Gastroesophageal sphincter (tissue), 4 donors: ENCODE measurements around the gene ADO. TPM values are rescaled to one million over a fixed set of nuclear protein-coding genes. Genes with fewer than 3 reads are reported as not detected.

Experiments
- ATAC-seq: fragments of 150-250 bp; one replicate; pipeline ENCODE4 v1.9.1; 2016; ENCODE audit warnings: mild to moderate bottlenecking, moderate library complexity
- H3K27ac ChIP-seq, 4 donors: fragments of 200-600 bp; sonication (generic) in 3 of 4; 1 replicate in 3 of 4; 2 replicates in 1 of 4; pipeline ENCODE4 v1.5.1; 2016 to 2019
- H3K27me3 ChIP-seq: fragments of 200-600 bp; sonication (generic); one replicate; pipeline ENCODE4 v1.5.1; 2019
- H3K36me3 ChIP-seq, 2 donors: fragments of 200-600 bp; sonication (generic); one replicate each; pipeline ENCODE4 v1.5.1; 2019; ENCODE audit warnings: control low read depth in 1 of 2
- H3K4me1 ChIP-seq, 3 donors: fragments of 200-600 bp; sonication (generic); 1 replicate in 2 of 3; 2 replicates in 1 of 3; pipeline ENCODE4 v1.5.1; 2016 to 2019; ENCODE audit warnings: control low read depth in 2 of 3
- H3K4me3 ChIP-seq, 2 donors: fragments of 200-600 bp; sonication (generic); one replicate each; pipeline ENCODE4 v1.5.1; 2019; ENCODE audit warnings: mild to moderate bottlenecking in 1 of 2, moderate library complexity in 1 of 2
- H3K9me3 ChIP-seq, 3 donors: fragments of 200-600 bp; sonication (generic); one replicate each; pipeline ENCODE4 v1.5.1; 2017 to 2019; ENCODE audit warnings: control low read depth in 2 of 3
- EP300 ChIP-seq: sonication (generic); formaldehyde crosslinking; IDR thresholded peaks from one replicate; pipeline ENCODE4 v1.6.1; 2017; ENCODE audit warnings: antibody characterized with exemption, mild to moderate bottlenecking
- POLR2A ChIP-seq, 2 donors: fragments of 450-650 bp; IDR thresholded peaks; one replicate each; pipeline ENCODE4 v1.6.1; 2017; ENCODE audit warnings: antibody characterized with exemption in 2 of 2, mild to moderate bottlenecking in 2 of 2, moderate library complexity in 1 of 2
- POLR2AphosphoS5 ChIP-seq: sonication (generic); formaldehyde crosslinking; IDR thresholded peaks from one replicate; pipeline ENCODE4 v1.6.1; 2017; ENCODE audit warnings: antibody characterized with exemption
- WGBS, 2 donors: methylation state at CpG; one replicate each; pipeline ENCODE4 v1.1.5; 2018; ENCODE audit warnings: low coverage in 1 of 2; 5-methylcytosine and 5-hydroxymethylcytosine counted together
- total RNA-seq, 4 donors: library from RNA; depleted of rRNA; stranded (reverse); fragments of >200 nt; gene quantifications; one replicate each; pipeline ENCODE4 v1.1.0, GENCODE V29; 2016
- TF ChIP-seq, protein P1 (sequence below), 4 experiments: fragments of 200-600 bp in 2 of 4; fragments of 450-650 bp in 2 of 4; sonication (generic) in 1 of 4; IDR thresholded peaks; one replicate each; pipeline ENCODE4 v1.5.1; 2017 to 2019; ENCODE audit warnings: antibody characterized with exemption in 4 of 4, mild to moderate bottlenecking in 2 of 4, moderate library complexity in 2 of 4

The ADO gene
- total RNA-seq, 4 donors from 2014 or later: 20.2 to 28.9 (median 22.5) TPM

DNA sequence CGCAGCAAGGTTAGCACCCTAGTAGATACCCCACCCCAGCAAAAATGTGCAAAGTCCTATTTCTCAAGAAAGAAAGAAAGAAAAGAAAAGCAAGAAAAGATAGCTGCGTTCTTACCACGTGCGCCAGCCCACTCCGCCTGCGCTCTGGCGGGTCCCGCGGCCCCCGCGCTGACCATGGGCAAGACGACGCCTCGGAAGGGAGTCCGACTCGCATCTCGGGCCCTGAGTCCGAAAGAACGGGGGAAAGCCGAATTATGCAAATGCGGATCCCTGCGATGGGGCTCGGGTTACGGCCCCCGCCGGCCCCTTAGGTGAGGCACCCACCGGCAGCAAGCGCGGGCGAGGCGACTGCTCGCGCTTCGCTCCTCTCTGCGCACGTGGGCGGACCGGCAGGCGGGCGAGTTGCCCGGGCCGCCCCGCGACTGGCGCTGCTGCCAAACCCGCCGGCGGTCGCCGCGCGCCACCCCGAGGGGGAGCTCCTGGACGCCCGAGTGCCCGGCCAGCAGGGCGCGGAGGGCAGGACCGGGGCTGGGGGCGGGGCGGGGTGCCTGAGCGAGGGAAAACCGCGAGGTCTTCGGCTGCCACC is 14.0 kb downstream of the ADO start:
- H3K4me3 ChIP-seq: peak overlapping the region in 1 of 2 donors; percentile 87
- peaks cover 0 to 45% (median 35%) of the 10 kb centered on the region in 3 donors for H3K4me1 ChIP-seq
- H3K36me3 ChIP-seq: no peaks in the 10 kb centered on the region
- WGBS, 2 donors: 2 to 3% methylated on average over 9 to 20 of the region's 65 CpGs
- peak overlapping the region in 1 of 4 donors; percentile 91 for H3K27ac ChIP-seq
- no peak for ATAC-seq
- peaks cover 74% of the 10 kb centered on the region for H3K27me3 ChIP-seq
- H3K9me3 ChIP-seq: no peaks in the 10 kb centered on the region
- TF ChIP-seq, protein P1, sequence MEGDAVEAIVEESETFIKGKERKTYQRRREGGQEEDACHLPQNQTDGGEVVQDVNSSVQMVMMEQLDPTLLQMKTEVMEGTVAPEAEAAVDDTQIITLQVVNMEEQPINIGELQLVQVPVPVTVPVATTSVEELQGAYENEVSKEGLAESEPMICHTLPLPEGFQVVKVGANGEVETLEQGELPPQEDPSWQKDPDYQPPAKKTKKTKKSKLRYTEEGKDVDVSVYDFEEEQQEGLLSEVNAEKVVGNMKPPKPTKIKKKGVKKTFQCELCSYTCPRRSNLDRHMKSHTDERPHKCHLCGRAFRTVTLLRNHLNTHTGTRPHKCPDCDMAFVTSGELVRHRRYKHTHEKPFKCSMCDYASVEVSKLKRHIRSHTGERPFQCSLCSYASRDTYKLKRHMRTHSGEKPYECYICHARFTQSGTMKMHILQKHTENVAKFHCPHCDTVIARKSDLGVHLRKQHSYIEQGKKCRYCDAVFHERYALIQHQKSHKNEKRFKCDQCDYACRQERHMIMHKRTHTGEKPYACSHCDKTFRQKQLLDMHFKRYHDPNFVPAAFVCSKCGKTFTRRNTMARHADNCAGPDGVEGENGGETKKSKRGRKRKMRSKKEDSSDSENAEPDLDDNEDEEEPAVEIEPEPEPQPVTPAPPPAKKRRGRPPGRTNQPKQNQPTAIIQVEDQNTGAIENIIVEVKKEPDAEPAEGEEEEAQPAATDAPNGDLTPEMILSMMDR (IDR thresholded peaks at IDR 0.05): no peak
- TF ChIP-seq EP300 (no peak), POLR2AphosphoS5 (no peak), POLR2A (IDR thresholded peaks at IDR 0.05) (no peak)

DNA sequence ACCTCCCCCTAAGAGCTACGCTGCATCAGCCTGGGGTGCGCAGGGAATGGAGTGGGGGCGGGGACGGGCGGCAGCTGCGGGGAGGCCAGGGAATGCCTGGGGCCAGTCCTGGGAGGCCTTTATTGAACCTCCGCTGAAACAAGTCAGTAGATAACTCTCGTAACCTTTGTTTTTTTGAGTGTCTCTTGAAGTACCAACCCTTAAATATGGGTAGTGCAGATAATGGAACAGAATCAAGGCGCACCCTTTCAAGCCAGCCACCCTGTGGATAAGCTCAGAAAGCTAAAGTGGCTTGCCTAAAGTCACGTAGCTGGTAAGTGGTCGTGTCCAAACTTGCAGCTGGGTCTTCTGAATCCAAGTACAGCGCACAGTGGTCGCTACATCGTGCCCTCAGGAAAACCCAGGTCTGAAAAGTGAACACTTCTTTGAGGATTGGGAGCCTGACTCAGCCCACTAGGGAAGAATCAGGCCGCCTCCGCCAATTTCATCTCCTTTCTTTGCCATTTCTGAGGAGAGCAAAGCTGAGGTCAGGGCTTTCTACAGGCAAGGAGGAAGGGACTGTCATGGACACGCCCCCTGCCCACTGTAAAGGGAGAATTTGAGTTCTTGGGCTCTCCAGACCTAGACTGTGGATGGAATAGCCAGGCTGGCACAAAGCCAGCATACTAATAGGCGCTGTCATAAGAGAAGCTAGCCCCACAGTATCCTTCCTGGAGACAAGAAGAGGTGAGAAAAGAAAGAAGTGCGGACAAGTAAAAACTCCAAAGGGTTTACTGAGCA is 14.8 kb downstream of the ADO start:
- no peak for TF ChIP-seq POLR2AphosphoS5
- no peak for TF ChIP-seq EP300
- TF ChIP-seq, protein P1 (IDR thresholded peaks at IDR 0.05): no peak
- no peak for TF ChIP-seq POLR2A (IDR thresholded peaks at IDR 0.05)
- H3K36me3 ChIP-seq: no peaks in the 10 kb centered on the region
- ATAC-seq: no peak
- H3K4me3 ChIP-seq: peak overlapping the region in 1 of 2 donors; percentile 87
- peaks cover 78% of the 10 kb centered on the region for H3K27me3 ChIP-seq
- no peaks in the 10 kb centered on the region for H3K9me3 ChIP-seq
- peaks cover 0 to 44% (median 35%) of the 10 kb centered on the region in 3 donors for H3K4me1 ChIP-seq
- H3K27ac ChIP-seq: no peak overlapping the region
- 60 to 68% methylated on average over 4 to 9 of the region's 19 CpGs for WGBS, 2 donors

DNA sequence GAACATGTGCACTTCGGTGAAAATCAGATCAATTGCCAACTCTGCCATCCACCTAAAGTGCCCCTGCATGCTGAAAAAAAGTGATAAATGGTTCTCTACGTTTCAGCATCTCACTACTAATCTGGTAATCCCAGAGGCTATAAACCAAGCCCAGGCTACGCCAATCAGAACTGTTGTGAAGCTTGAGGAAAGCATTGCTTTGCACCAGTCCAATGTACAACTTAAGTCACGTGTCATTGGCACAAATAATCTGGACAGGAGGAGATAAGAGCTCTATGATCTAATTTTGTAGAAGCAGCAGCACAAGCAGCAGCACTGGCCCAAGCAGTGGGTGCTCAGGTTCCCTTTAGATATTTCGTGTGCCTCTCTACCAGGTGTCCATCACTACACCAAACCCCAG is 16.1 kb downstream of the ADO start:
- ATAC-seq: no peak
- Histone ChIP-seq H3K9me3 (no peaks in the 10 kb centered on the region), H3K27me3 (peaks cover 66% of the 10 kb centered on the region), H3K4me1 (peaks cover 0 to 31% (median 25%) of the 10 kb centered on the region in 3 donors), H3K4me3 (no peak overlapping the region), H3K27ac (no peak overlapping the region), H3K36me3 (no peaks in the 10 kb centered on the region)
- WGBS, 2 donors: 72 to 74% methylated on average over 4 to 5 of the region's 5 CpGs
- TF ChIP-seq, protein P1 (IDR thresholded peaks at IDR 0.05): no peak
- TF ChIP-seq POLR2AphosphoS5 (no peak), POLR2A (IDR thresholded peaks at IDR 0.05) (no peak), EP300 (no peak)

DNA sequence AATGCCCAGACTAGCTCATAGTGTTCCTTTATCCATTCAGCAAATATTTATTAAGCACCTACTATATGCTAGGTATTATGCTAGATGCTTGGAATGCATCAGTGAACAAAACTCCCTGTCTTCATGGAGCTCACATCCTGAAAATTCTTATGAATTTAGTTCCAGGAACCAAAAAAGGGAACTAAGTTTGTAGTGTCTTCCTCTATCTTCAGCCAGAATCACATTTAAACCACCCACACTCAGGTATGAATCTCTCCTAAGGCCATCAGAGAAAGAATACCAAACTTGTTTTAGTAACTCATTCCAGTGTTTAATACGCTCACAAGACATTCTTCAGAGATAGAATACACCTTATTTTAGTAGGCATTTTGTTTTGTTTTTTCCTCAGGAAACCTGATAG is 21.8 kb downstream of the ADO start:
- WGBS, 2 donors: 91 to 100% methylated on average over 1 of the region's 1 CpG
- TF ChIP-seq POLR2AphosphoS5 (no peak), EP300 (no peak), POLR2A (IDR thresholded peaks at IDR 0.05) (no peak)
- TF ChIP-seq, protein P1 (IDR thresholded peaks at IDR 0.05): no peak

DNA sequence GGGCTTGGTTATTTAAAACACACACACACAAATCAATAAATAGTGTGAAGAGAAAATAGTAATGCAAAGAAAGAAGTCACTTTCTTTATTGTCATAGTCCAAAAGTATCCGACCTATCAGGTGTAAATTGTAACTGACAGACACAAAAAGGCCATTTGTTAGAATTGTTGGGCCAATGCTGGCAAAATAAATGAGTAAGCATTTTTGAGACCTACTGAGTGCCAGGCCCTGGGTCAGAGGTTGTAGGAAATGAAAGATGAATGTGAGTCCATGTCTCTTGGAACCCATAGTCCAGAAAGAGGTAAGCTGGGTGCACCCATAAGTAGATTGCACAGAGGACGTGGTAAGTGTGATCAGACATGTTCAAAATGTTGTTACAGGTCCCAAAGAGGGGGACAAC is 25.1 kb downstream of the ADO start:
- Histone ChIP-seq H3K36me3 (no peaks in the 10 kb centered on the region), H3K27ac (no peak overlapping the region), H3K4me1 (no peaks in the 10 kb centered on the region), H3K27me3 (peaks cover 4% of the 10 kb centered on the region), H3K9me3 (no peaks in the 10 kb centered on the region), H3K4me3 (no peak overlapping the region)
- TF ChIP-seq EP300 (no peak), POLR2AphosphoS5 (no peak), POLR2A (IDR thresholded peaks at IDR 0.05) (no peak)
- TF ChIP-seq, protein P1 (IDR thresholded peaks at IDR 0.05): no peak
- no peak for ATAC-seq
- 90 to 91% methylated on average over 2 of the region's 2 CpGs for WGBS, 2 donors

More for the DNA sequence above, 21.8 kb downstream of the ADO start:
- Histone ChIP-seq H3K4me3 (no peak overlapping the region), H3K27me3 (peaks cover 29% of the 10 kb centered on the region), H3K9me3 (no peaks in the 10 kb centered on the region), H3K4me1 (no peaks in the 10 kb centered on the region), H3K27ac (no peak overlapping the region), H3K36me3 (no peaks in the 10 kb centered on the region)
- ATAC-seq: no peak
